G401.6 (cell line): ENCODE measurements around the gene SMARCA5.
"Not testable (repeated sequence)": the region's sequence is repeated elsewhere in the genome, so short reads cannot be mapped to it uniquely, and the experiment has no call there.

ENCODE experiments used
- FAIRE-seq: peaks from 2 replicates; lab custom pipeline; 2012; peaks lifted over from hg19 to GRCh38; lab: Jason Lieb, UNC

SMARCA5 gene

GRCh38 chr4:143513314-143514168 is at the start of gene SMARCA5:
Gene SMARCA5 (plus strand): TSS chr4:143513702. CDS start chr4:143513925, 223 bp downstream.
- peak; percentile 98 for FAIRE-seq

GRCh38 chr4:143473334-143474126 is 40.0 kb upstream of the SMARCA5 start:
- no peak for FAIRE-seq

GRCh38 chr4:143477487-143477886 is 36.0 kb upstream of the SMARCA5 start:
- no peak for FAIRE-seq

- FAIRE-seq = no peak
Measured at GRCh38 chr4:143481361-143481760, 32.1 kb upstream of the SMARCA5 start.

- FAIRE-seq = peak; percentile 96
Measured at GRCh38 chr4:143482840-143483239, 30.7 kb upstream of the SMARCA5 start.

GRCh38 chr4:143486314-143486713 is 27.2 kb upstream of the SMARCA5 start:
- no peak for FAIRE-seq

- FAIRE-seq = no peak
Measured at GRCh38 chr4:143488687-143489086, 24.8 kb upstream of the SMARCA5 start.

GRCh38 chr4:143489106-143489505 is 24.4 kb upstream of the SMARCA5 start:
- FAIRE-seq = no peak

GRCh38 chr4:143498021-143498420 is 15.5 kb upstream of the SMARCA5 start:
- no peak for FAIRE-seq

GRCh38 chr4:143502231-143502630 is 11.3 kb upstream of the SMARCA5 start:
- no peak for FAIRE-seq

- FAIRE-seq = no peak
Measured at GRCh38 chr4:143506031-143506430, 7.5 kb upstream of the SMARCA5 start.

- no peak for FAIRE-seq
Measured at GRCh38 chr4:143511906-143512305, 1.6 kb upstream of the SMARCA5 start.

GRCh38 chr4:143512978-143513313 is 556 bp upstream of the SMARCA5 start:
- FAIRE-seq = no peak

GRCh38 chr4:143514169-143514495 is 630 bp downstream of the SMARCA5 start:
- no peak for FAIRE-seq

GRCh38 chr4:143514497-143514896 is 995 bp downstream of the SMARCA5 start:
- FAIRE-seq = no peak

GRCh38 chr4:143514901-143515300 is 1.4 kb downstream of the SMARCA5 start:
- FAIRE-seq = no peak

GRCh38 chr4:143515905-143516304 is 2.4 kb downstream of the SMARCA5 start:
- FAIRE-seq = peak; percentile 70

GRCh38 chr4:143517764-143518163 is 4.3 kb downstream of the SMARCA5 start:
- no peak for FAIRE-seq

GRCh38 chr4:143524211-143524610 is 10.7 kb downstream of the SMARCA5 start:
- no peak for FAIRE-seq

- FAIRE-seq = not testable (repeated sequence)
Measured at GRCh38 chr4:143528046-143528445, 14.5 kb downstream of the SMARCA5 start.

GRCh38 chr4:143531380-143531779 is 17.9 kb downstream of the SMARCA5 start:
- peak; percentile 60 for FAIRE-seq

GRCh38 chr4:143531788-143532491 is 18.4 kb downstream of the SMARCA5 start:
- FAIRE-seq = no peak
